ENCODE data around the gene GADD45B. TPM values are rescaled to one million over a fixed set of nuclear protein-coding genes. Genes with fewer than 3 reads are reported as not detected.

GADD45B gene
- polyA plus RNA-seq, 3 donors: 67.4 to 505 (median 76.2) TPM

DNA sequence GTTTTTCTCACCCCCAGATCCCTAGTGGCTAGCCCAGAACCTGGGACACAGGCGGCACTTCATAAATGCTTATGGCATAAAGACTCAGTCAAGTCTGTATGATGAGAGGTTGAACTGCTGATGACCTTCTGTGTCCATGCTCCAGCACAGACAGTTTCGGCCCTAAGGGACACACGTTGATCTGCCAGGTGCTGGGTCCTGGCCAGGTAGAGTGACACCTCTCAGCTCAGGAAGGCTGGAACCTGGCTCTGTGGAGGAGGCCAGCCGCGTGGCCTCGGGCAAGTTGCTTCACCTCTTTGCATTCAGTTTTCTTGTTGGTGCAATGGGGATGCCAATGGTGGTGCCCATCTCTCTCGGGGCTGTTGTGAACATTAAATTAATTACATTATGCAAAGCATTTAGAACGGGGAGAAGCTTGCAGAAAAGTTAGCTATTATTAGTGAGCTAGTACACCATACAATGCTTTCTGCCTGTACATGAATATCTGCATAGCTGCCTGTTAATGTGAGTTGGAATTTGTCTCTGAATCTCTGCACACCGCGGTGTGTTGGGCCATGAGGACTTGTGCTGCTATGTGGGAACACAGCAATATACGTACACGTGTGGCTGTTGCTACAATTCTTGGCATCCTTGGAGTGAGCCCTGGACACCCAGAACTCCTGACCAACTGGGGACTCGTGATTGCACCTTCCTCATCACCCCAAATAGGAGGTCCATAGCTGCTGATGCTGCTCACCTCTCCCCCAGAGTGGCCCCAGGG lies 8.4 kb downstream of the GADD45B start:
- intact Hi-C loops (cut with micrococcal nuclease): no loop called here
- DNase-seq: peak in 1 of 3 donors; percentile 7
- Histone ChIP-seq H3K4me1 (ENCODE audit: control insufficient read depth in 1 of 2, insufficient read depth in 2 of 2, low read length in 2 of 2) (peaks cover 20 to 26% of the 10 kb centered on the region in 2 donors), H3K36me3 (replicated peaks in 1 of 2; ENCODE audit: control insufficient read depth in 1 of 2, insufficient read depth in 2 of 2, low read length in 2 of 2) (no peaks in the 10 kb centered on the region), H3K9me3 (replicated peaks in 1 of 2; ENCODE audit: control insufficient read depth in 1 of 2, insufficient read depth in 1 of 2, low read length in 2 of 2) (peaks cover 0 to 19% of the 10 kb centered on the region in 2 donors), H2AFZ (ENCODE audit: insufficient read depth, low read depth, low read length, poor library complexity, severe bottlenecking) (no peak overlapping the region), H3K4me3 (replicated peaks in 1 of 3; ENCODE audit: low read depth in 2 of 3, low read length in 3 of 3) (no peak overlapping the region), H3K79me2 (ENCODE audit: insufficient read depth, low read length) (peaks cover 2% of the 10 kb centered on the region), H3K4me2 (replicated peaks; ENCODE audit: extremely low read depth, low read length, poor library complexity, severe bottlenecking) (no peak overlapping the region), H3K9ac (ENCODE audit: insufficient read depth, low read length, poor library complexity, severe bottlenecking) (no peak overlapping the region), H3K27me3 (ENCODE audit: control insufficient read depth in 2 of 2, insufficient read depth in 2 of 2, low read length in 2 of 2) (peaks cover 5 to 21% of the 10 kb centered on the region in 2 donors), H3K27ac (ENCODE audit: low read depth in 1 of 2, low read length in 2 of 2) (no peak overlapping the region), H4K20me1 (ENCODE audit: insufficient read depth, low read length) (peaks cover 2% of the 10 kb centered on the region)
- Mint-ChIP-seq H3K4me1 (peaks cover 20% of the 10 kb centered on the region), H3K27me3 (ENCODE audit: low read depth in 3 of 3) (peaks cover 24 to 34% (median 30%) of the 10 kb centered on the region in 3 donors), H3K9me3 (peaks cover 12 to 21% (median 17%) of the 10 kb centered on the region in 7 donors), H3K36me3 (no peaks in the 10 kb centered on the region), H3K27ac (no peak overlapping the region), H3K4me3 (no peak overlapping the region)
- TF ChIP-seq CTCF (IDR thresholded peaks at IDR 0.05): no peak
- 87% methylated on average over 10 of the region's 13 CpGs for WGBS (ENCODE audit: insufficient coverage)

GRCh38 chr19:2485428-2485827 lies 9.5 kb downstream of the GADD45B start:
- no peak overlapping the region for H3K4me3 Mint-ChIP-seq
- intact Hi-C loops (cut with micrococcal nuclease): no loop called here

More at GRCh38 chr19:2485428-2485827, 9.5 kb downstream of the GADD45B start:
- H3K4me1 Mint-ChIP-seq: peaks cover 20% of the 10 kb centered on the region
- H3K4me3 ChIP-seq (replicated peaks in 1 of 3; ENCODE audit: low read depth in 2 of 3, low read length in 3 of 3): no peak overlapping the region
- peaks cover 5% of the 10 kb centered on the region for H4K20me1 ChIP-seq (ENCODE audit: insufficient read depth, low read length)
- 80% methylated on average over 5 of the region's 8 CpGs for WGBS (ENCODE audit: insufficient coverage)
- no peak overlapping the region for H3K27ac Mint-ChIP-seq
- H3K9ac ChIP-seq (ENCODE audit: insufficient read depth, low read length, poor library complexity, severe bottlenecking): no peak overlapping the region
- H3K4me1 ChIP-seq (ENCODE audit: control insufficient read depth in 1 of 2, insufficient read depth in 2 of 2, low read length in 2 of 2): peaks cover 20 to 25% of the 10 kb centered on the region in 2 donors
- H3K36me3 Mint-ChIP-seq: peaks cover 3% of the 10 kb centered on the region in 2 donors
- H3K79me2 ChIP-seq (ENCODE audit: insufficient read depth, low read length): no peaks in the 10 kb centered on the region
- no peak overlapping the region for H3K27ac ChIP-seq (ENCODE audit: low read depth in 1 of 2, low read length in 2 of 2)
- no peak overlapping the region for H3K4me2 ChIP-seq (replicated peaks; ENCODE audit: extremely low read depth, low read length, poor library complexity, severe bottlenecking)
- DNase-seq: peak in 1 of 3 donors; percentile 4
- no peak for TF ChIP-seq CTCF (IDR thresholded peaks at IDR 0.05)
- no peaks in the 10 kb centered on the region for H3K36me3 ChIP-seq (replicated peaks in 1 of 2; ENCODE audit: control insufficient read depth in 1 of 2, insufficient read depth in 2 of 2, low read length in 2 of 2)
- H3K9me3 ChIP-seq (replicated peaks in 1 of 2; ENCODE audit: control insufficient read depth in 1 of 2, insufficient read depth in 1 of 2, low read length in 2 of 2): peaks cover 0 to 19% of the 10 kb centered on the region in 2 donors
- H3K9me3 Mint-ChIP-seq: peaks cover 12 to 23% (median 19%) of the 10 kb centered on the region in 7 donors
- peaks cover 34 to 42% (median 41%) of the 10 kb centered on the region in 3 donors for H3K27me3 Mint-ChIP-seq (ENCODE audit: low read depth in 3 of 3)
- H3K27me3 ChIP-seq (ENCODE audit: control insufficient read depth in 2 of 2, insufficient read depth in 2 of 2, low read length in 2 of 2): peaks cover 11 to 32% of the 10 kb centered on the region in 2 donors
- no peak overlapping the region for H2AFZ ChIP-seq (ENCODE audit: insufficient read depth, low read depth, low read length, poor library complexity, severe bottlenecking)

Data from CD14-positive monocyte (primary cell).